Measurements from ENCODE around the gene WDR18.

The WDR18 gene

DNA sequence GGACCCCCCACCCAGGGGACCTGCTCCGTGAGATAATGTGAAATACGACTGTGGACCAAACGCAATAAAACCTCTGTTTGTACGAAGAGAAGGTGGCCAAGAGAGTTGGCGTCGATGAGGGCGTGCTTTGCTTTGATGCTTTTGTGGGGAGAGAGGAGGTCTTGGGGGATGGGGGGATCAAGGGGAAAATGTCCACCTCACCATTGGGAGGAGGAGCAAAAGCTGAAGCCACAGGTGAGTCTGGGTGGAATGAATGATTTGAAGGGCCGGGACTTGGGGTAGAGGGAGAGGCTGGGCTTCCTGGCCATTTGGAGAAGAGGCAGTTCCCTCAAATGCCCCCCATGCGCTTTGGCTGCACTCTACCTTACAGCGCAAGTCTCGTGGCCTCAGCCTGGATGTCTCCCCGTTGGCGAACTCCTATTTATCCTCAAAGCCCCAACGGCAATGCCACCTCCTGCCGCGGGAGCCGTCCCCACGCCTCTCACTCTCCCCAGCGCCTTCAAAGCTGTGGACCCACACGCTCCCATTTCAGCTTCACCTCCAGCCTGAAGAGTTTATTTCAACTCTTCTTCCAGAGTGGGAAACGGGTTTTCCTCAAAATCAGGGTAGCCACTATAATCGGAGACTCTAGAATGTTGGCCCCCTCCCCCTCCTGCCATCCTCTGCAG, 55.0 kb downstream of the WDR18 start:
- Histone ChIP-seq H3F3A (ENCODE audit: insufficient read depth, low read length) (peaks cover 40% of the 10 kb centered on the region), H4K20me1 (ENCODE audit: insufficient read depth, low read length) (no peaks in the 10 kb centered on the region), H3K4me3 (ENCODE audit: low read length) (peak overlapping the region; percentile 72), H3K9ac (ENCODE audit: low read length) (peak overlapping the region; percentile 8; the same call in 1 of the 2 replicates), H3K9me2 (replicated peaks; ENCODE audit: insufficient read depth, low read length) (no peaks in the 10 kb centered on the region), H3K4me1 (ENCODE audit: low read length) (peaks cover 37% of the 10 kb centered on the region), H3K79me2 (ENCODE audit: low read length) (peaks cover 29% of the 10 kb centered on the region), H3K27me3 (replicated peaks; ENCODE audit: insufficient read depth, low read length) (no peaks in the 10 kb centered on the region), H3K9me3 (replicated peaks; ENCODE audit: insufficient read depth, low read length) (no peaks in the 10 kb centered on the region), H3K4me2 (ENCODE audit: low read depth, low read length) (peak overlapping the region; percentile 66), H3K36me3 (replicated peaks; ENCODE audit: insufficient read depth, low read length) (no peaks in the 10 kb centered on the region), H3K27ac (ENCODE audit: low read length) (peak overlapping the region; percentile 89; the same call in 1 of the 2 replicates), H2AFZ (ENCODE audit: low read length) (no peak overlapping the region)
- TF ChIP-seq EZH2 (optimal IDR thresholded peaks at IDR 0.05; ENCODE audit: low read depth, low read length): no peak
- TF ChIP-seq EZH2phosphoT487 (IDR thresholded peaks at IDR 0.05; ENCODE audit: low read length): no peak
- TF ChIP-seq, protein P1, sequence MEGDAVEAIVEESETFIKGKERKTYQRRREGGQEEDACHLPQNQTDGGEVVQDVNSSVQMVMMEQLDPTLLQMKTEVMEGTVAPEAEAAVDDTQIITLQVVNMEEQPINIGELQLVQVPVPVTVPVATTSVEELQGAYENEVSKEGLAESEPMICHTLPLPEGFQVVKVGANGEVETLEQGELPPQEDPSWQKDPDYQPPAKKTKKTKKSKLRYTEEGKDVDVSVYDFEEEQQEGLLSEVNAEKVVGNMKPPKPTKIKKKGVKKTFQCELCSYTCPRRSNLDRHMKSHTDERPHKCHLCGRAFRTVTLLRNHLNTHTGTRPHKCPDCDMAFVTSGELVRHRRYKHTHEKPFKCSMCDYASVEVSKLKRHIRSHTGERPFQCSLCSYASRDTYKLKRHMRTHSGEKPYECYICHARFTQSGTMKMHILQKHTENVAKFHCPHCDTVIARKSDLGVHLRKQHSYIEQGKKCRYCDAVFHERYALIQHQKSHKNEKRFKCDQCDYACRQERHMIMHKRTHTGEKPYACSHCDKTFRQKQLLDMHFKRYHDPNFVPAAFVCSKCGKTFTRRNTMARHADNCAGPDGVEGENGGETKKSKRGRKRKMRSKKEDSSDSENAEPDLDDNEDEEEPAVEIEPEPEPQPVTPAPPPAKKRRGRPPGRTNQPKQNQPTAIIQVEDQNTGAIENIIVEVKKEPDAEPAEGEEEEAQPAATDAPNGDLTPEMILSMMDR (IDR thresholded peaks at IDR 0.05; ENCODE audit: low read length): no peak; the same call in 1 of the 2 replicates
- peak; percentile 28 for DNase-seq

DNA sequence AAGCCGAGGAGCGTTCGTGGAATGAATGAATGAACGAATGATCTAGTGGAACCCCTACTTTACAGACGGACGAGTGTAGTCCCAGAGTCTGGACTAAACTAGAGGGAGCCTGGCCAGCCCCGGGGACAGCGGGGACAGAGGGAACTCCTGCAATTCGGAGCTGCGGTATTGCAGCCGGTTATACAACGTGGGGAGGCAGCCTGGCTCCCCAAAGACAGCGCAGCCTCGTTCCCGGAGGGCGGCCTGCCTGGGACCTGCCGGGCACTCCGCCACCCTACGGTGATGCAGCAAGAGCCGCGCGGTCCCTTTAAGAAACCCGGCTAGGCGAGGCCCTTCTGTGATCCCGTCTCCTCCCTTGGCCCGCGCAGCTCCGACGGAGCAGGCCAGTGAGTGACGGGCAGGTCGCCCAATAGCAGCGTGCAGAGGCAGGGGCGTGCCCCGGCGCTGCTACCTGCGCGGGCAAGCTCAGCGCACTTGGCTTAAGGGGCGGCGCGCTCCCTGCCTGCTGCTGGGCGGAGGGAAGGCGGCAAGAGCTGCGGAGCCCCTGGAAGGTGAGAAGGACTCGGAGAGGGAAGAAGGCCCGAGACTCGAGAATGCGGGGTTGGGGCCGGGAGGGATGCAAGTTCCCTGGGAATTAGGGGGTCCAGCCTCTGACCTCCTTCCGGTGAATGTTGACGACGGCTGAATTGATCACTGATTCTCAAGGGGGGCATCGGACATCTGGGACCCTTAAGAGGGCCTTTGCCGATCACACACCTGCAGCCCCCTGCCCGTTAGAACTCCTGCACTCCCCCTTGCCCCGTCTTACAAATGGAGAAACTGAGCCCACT, 55.7 kb downstream of the WDR18 start, which contains the start of gene ABCA7:
Gene ABCA7, plus strand, starts transcription at position 462 of the 830 bp plus-strand sequence. CDS start 1,255 bp downstream, outside the sequence.
- Histone ChIP-seq H3F3A (ENCODE audit: insufficient read depth, low read length) (peaks cover 40% of the 10 kb centered on the region), H3K4me3 (ENCODE audit: low read length) (peak within 1 kb of the TSS; percentile 72), H3K4me2 (ENCODE audit: low read depth, low read length) (peak within 1 kb of the TSS; percentile 66), H3K79me2 (ENCODE audit: low read length) (peaks cover 29% of the 10 kb centered on the region), H2AFZ (ENCODE audit: low read length) (peak within 1 kb of the TSS; percentile 18; the same call in 1 of the 2 replicates), H3K9ac (ENCODE audit: low read length) (peak within 1 kb of the TSS; percentile 52; the same call in 1 of the 2 replicates), H3K4me1 (ENCODE audit: low read length) (peaks cover 37% of the 10 kb centered on the region), H3K36me3 (replicated peaks; ENCODE audit: insufficient read depth, low read length) (no peaks in the 10 kb centered on the region; the same call in 1 of the 2 replicates), H3K9me3 (replicated peaks; ENCODE audit: insufficient read depth, low read length) (no peaks in the 10 kb centered on the region), H3K27me3 (replicated peaks; ENCODE audit: insufficient read depth, low read length) (no peaks in the 10 kb centered on the region), H3K9me2 (replicated peaks; ENCODE audit: insufficient read depth, low read length) (no peaks in the 10 kb centered on the region), H3K27ac (ENCODE audit: low read length) (peak within 1 kb of the TSS; percentile 89; the same call in 1 of the 2 replicates), H4K20me1 (ENCODE audit: insufficient read depth, low read length) (no peaks in the 10 kb centered on the region)
- TF ChIP-seq, protein P1 (IDR thresholded peaks at IDR 0.05; ENCODE audit: low read length): no peak
- no peak for TF ChIP-seq EZH2phosphoT487 (IDR thresholded peaks at IDR 0.05; ENCODE audit: low read length)
- TF ChIP-seq EZH2 (optimal IDR thresholded peaks at IDR 0.05; ENCODE audit: low read depth, low read length): no peak
- peak; percentile 100 for DNase-seq

DNA sequence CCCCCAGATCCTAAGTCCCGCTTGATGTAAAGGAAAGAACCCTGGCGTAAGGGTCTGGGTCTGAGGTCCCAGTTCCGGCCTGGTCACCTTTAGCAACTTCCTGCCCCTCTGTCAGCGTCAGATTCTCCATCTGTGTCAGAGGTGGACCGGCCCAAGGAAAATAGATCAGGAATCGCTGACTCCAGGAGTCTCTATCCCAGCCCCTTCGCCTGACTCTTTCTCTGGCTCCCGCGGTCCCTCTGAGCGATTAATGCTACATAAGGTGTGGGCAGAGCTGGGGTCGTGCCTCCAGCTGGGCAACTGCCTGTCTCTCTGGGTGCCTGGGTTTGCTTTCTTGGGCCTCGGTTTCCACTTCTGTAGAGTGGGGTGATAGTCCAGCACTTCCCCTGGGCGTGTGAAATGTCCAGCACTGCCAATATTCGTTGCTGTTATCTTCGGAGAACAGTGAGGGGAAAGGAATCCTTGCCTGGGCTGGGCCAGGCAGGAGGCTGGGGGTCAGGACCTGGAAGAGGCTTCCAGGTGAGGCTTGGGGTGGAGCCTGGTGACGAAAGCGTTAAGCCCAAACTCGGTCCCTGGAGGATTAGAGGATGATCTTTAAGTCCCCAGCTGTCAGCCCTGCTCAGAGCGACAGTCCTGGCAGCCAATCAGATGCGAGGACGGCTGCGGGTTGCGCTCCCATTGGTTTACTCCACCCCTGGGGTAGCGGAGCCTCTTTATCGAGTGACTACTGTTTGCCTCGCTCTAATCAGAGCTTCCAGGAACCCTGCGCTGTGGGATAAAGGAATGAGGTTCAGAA, 56.5 kb downstream of the WDR18 start:
- no peaks in the 10 kb centered on the region for H4K20me1 ChIP-seq (ENCODE audit: insufficient read depth, low read length)
- peak overlapping the region; percentile 13; the same call in 1 of the 2 replicates for H3K27ac ChIP-seq (ENCODE audit: low read length)
- no peaks in the 10 kb centered on the region for H3K9me2 ChIP-seq (replicated peaks; ENCODE audit: insufficient read depth, low read length)
- peak; percentile 98 for DNase-seq
- H3K4me1 ChIP-seq (ENCODE audit: low read length): peaks cover 37% of the 10 kb centered on the region
- H3K4me3 ChIP-seq (ENCODE audit: low read length): peak overlapping the region; percentile 72
- no peaks in the 10 kb centered on the region; the same call in 1 of the 2 replicates for H3K36me3 ChIP-seq (replicated peaks; ENCODE audit: insufficient read depth, low read length)
- TF ChIP-seq EZH2 (optimal IDR thresholded peaks at IDR 0.05; ENCODE audit: low read depth, low read length) (no peak), EZH2phosphoT487 (IDR thresholded peaks at IDR 0.05; ENCODE audit: low read length) (no peak)
- TF ChIP-seq, protein P1 (IDR thresholded peaks at IDR 0.05; ENCODE audit: low read length): no peak
- H2AFZ ChIP-seq (ENCODE audit: low read length): peak overlapping the region; percentile 18; the same call in 1 of the 2 replicates
- H3K79me2 ChIP-seq (ENCODE audit: low read length): peaks cover 24% of the 10 kb centered on the region
- H3K9ac ChIP-seq (ENCODE audit: low read length): peak overlapping the region; percentile 52; the same call in 1 of the 2 replicates
- no peaks in the 10 kb centered on the region for H3K9me3 ChIP-seq (replicated peaks; ENCODE audit: insufficient read depth, low read length)
- peak overlapping the region; percentile 66 for H3K4me2 ChIP-seq (ENCODE audit: low read depth, low read length)
- H3F3A ChIP-seq (ENCODE audit: insufficient read depth, low read length): peaks cover 38% of the 10 kb centered on the region
- H3K27me3 ChIP-seq (replicated peaks; ENCODE audit: insufficient read depth, low read length): no peaks in the 10 kb centered on the region

Measured in MM.1S (cell line).